Measurements from ENCODE around the gene SIPA1. TPM values are rescaled to one million over a fixed set of nuclear protein-coding genes. Genes with fewer than 3 reads are reported as not detected.

SIPA1 gene
- total and polyA plus RNA-seq, 8 donors: 40.5 to 107 (median 47.8) TPM

GRCh38 chr11:65615229-65615949, 22.5 kb upstream of the SIPA1 start, which contains the start of gene PCNX3:
Gene PCNX3 (plus strand): TSS chr11:65615776. CDS start chr11:65616312, 536 bp downstream.
- H3K27ac ChIP-seq: peak within 1 kb of the TSS; percentile 84 to 89
- peaks cover 0 to 37% of the 10 kb centered on the region in 2 donors for H3K36me3 ChIP-seq
- intact Hi-C loops (cut with DNase I): no loop called here
- DNase-seq (peak; percentile 98 to 100 (median 100)), ATAC-seq (peak; percentile 84)
- no peak for TF ChIP-seq CTCF (IDR thresholded peaks at IDR 0.05)
- no peaks in the 10 kb centered on the region for H3K27me3 ChIP-seq
- H3K9me3 ChIP-seq: no peaks in the 10 kb centered on the region
- H3K4me1 ChIP-seq: peaks cover 37 to 51% of the 10 kb centered on the region in 2 donors
- H3K4me3 ChIP-seq: peak within 1 kb of the TSS; percentile 72 to 100

DNA sequence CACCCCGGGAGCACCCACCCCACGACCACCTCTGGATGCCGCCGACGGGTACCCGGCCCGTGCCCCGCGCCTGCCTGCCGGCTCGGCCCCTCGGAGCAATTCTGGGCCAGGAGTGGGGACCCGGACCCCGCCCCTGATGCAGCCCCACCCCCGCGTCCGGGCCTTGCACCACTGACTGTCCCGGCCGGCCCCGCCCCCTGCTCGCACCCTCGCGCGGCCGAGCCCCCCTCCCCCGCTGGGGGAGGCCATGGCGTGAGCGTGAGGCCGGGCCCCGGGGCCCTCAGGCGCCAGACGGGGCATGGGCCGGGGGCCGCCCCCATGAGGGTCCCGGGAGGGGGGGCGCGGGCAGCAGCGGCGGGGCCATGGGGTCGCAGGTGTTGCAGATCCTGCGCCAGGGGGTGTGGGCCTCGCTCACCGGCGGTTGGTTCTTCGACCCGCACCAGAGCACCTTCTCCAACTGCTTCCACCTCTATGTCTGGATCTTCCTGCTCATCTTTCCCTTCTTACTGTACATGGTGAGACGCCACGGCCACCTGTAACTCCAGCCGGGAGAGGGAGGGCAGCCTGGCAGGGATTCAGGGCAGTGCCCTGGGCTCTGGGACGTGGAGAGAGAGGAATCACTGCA, 21.8 kb upstream of the SIPA1 start:
- no peak for TF ChIP-seq CTCF (IDR thresholded peaks at IDR 0.05)
- Histone ChIP-seq H3K36me3 (peaks cover 0 to 40% of the 10 kb centered on the region in 2 donors), H3K4me3 (peak overlapping the region; percentile 72 to 100), H3K27me3 (no peaks in the 10 kb centered on the region), H3K27ac (peak overlapping the region; percentile 72 to 84), H3K9me3 (no peaks in the 10 kb centered on the region), H3K4me1 (peaks cover 31 to 44% of the 10 kb centered on the region in 2 donors)
- ATAC-seq (no peak), DNase-seq (no peak)
- intact Hi-C loops (cut with DNase I): no loop called here

DNA sequence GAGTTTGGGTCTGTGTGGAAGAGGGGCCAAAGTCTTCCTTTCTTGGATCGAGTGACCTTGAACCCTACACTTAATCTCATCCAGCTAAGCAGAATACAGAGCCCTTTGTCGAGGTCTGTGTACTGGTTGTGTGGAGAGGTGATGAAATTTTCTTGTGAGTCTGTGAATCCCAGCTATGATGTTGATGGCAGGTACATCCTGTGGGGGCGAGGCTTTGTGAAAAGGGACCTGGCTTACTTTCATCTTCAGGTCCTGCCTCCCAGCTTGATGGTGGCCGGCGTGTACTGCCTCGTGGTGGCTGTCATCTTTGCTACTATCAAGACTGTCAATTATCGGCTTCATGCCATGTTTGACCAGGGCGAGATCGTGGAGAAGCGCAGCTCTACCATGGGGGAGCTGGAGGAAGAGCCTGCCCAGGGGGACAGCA, 21.3 kb upstream of the SIPA1 start:
- TF ChIP-seq CTCF (IDR thresholded peaks at IDR 0.05): no peak
- no peak for ATAC-seq
- DNase-seq: no peak
- intact Hi-C loops (cut with DNase I): no loop called here
- Histone ChIP-seq H3K27ac (peak overlapping the region in 1 of 2 donors; percentile 84), H3K9me3 (no peaks in the 10 kb centered on the region), H3K4me1 (peaks cover 28 to 39% of the 10 kb centered on the region in 2 donors), H3K27me3 (no peaks in the 10 kb centered on the region), H3K36me3 (peaks cover 0 to 46% of the 10 kb centered on the region in 2 donors), H3K4me3 (peak overlapping the region; percentile 72 to 100)

DNA sequence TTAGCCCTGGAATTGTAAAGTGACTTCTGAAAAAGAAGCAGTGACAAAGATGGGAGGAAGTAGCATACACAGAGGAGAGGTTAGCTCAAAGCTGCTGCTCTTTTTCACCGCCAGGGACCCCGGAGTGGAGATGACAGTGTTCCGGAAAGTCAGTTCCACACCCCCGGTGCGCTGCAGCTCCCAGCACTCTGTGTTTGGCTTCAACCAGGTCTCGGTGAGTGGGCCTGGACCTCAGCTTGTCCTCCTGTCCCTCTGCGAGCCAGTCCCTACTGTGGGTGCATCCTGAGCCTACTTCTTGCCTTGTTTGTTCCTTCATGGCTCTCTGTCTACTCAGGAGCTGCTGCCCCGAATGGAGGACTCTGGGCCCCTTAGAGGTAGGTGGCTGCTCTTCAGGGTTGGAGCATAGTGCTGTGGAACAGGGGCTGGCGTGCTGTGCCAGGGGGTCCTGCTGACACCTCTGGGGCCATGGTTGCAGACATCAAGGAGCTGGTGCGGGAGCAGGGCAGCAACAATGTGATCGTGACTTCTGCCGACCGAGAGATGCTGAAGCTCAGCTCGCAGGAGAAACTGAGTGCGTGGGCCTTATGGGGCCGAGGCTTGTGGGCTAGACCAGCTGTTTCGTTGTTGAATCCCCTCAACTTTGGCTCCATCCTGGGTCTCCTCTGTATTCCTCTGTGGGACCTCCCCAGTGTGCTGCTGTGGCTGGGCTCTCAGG, 20.6 kb upstream of the SIPA1 start:
- H3K27me3 ChIP-seq: no peaks in the 10 kb centered on the region
- intact Hi-C loops (cut with DNase I): no loop called here
- no peak for TF ChIP-seq CTCF (IDR thresholded peaks at IDR 0.05)
- ATAC-seq: no peak
- H3K36me3 ChIP-seq: peaks cover 0 to 53% of the 10 kb centered on the region in 2 donors
- peak overlapping the region in 1 of 2 donors; percentile 72 for H3K4me3 ChIP-seq
- DNase-seq: no peak
- H3K4me1 ChIP-seq: peaks cover 21 to 32% of the 10 kb centered on the region in 2 donors
- H3K9me3 ChIP-seq: no peaks in the 10 kb centered on the region
- no peak overlapping the region for H3K27ac ChIP-seq
